MCF 10A (cell line): Measurements from ENCODE around the gene ZNF583. TPM values are rescaled to one million over a fixed set of nuclear protein-coding genes. Genes with fewer than 3 reads are reported as not detected.
A peak's percentile ranks its signal among the peaks of the same experiment; 100 is the strongest.

Source experiments
- Bru-seq: library from RNA; stranded (reverse); fragments of 400-500 nt; gene quantifications from one replicate; lab custom pipeline; 2021; lab: Mats Ljungman, UMichigan
- BruChase-seq, 2 experiments: library from RNA; stranded (reverse); fragments of 400-500 nt; gene quantifications; one replicate each; lab custom pipeline; 2021; lab: Mats Ljungman, UMichigan
- BruUV-seq: library from RNA; stranded (reverse); fragments of 400-500 nt; replicated peaks from 2 replicates; lab custom pipeline; 2021; lab: Mats Ljungman, UMichigan
- CTCF ChIA-PET: fragments of 300-600 bp; sonication (Branson Sonifier 250); formaldehyde crosslinking; extraction: SDS; loops from one replicate; lab custom pipeline; 2021; ENCODE audit warnings: antibody characterized with exemption, inconsistent platforms; lab: Yijun Ruan, JAX
- POLR2A ChIA-PET: fragments of 300-600, 350-650 bp; sonication (Branson Sonifier 250); formaldehyde crosslinking; extraction: SDS; loops from one replicate; lab custom pipeline; 2020; ENCODE audit warnings: antibody characterized with exemption, inconsistent platforms; lab: Yijun Ruan, JAX
- DNase-seq: peaks from one replicate; pipeline ENCODE4 v3.0.0-alpha.2; 2018; ENCODE audit not compliant: unreplicated experiment
- H3K27ac Mint-ChIP-seq: one replicate; pipeline ENCODE4 v1.8.0; 2022; ENCODE audit warnings: mild to moderate bottlenecking, low read depth, mixed read lengths; ENCODE audit not compliant: unreplicated experiment
- H3K27me3 Mint-ChIP-seq: one replicate; pipeline ENCODE4 v1.8.0; 2022; ENCODE audit warnings: mixed read lengths; ENCODE audit not compliant: insufficient read depth, unreplicated experiment
- H3K36me3 Mint-ChIP-seq: one replicate; pipeline ENCODE4 v1.8.0; 2022; ENCODE audit warnings: mild to moderate bottlenecking, moderate library complexity, mixed read lengths; ENCODE audit not compliant: insufficient read depth, unreplicated experiment
- H3K4me1 Mint-ChIP-seq: one replicate; pipeline ENCODE4 v1.8.0; 2022; ENCODE audit warnings: mixed read lengths; ENCODE audit not compliant: insufficient read depth, unreplicated experiment
- H3K4me3 Mint-ChIP-seq: one replicate; pipeline ENCODE4 v1.8.0; 2022; ENCODE audit warnings: mild to moderate bottlenecking, moderate library complexity, mixed read lengths; ENCODE audit not compliant: unreplicated experiment
- H3K9me3 Mint-ChIP-seq: one replicate; pipeline ENCODE4 v1.8.0; 2022; ENCODE audit warnings: mixed read lengths; ENCODE audit not compliant: unreplicated experiment
- intact Hi-C: fragments of 100-400 bp; cut with micrococcal nuclease; formaldehyde crosslinking; loops from 2 replicates; pipeline ENCODE4 v1.14.1; 2022
- long read RNA-seq: library from polyadenylated mRNA; stranded (forward); transcript quantifications from one replicate; pipeline ENCODE4 v2.0.0, GENCODE V29; 2022
- total RNA-seq: library from RNA; stranded (reverse); gene quantifications from 2 replicates; pipeline ENCODE4 v1.2.3, GENCODE V29; 2022
- TF ChIP-seq, protein P1 (sequence below): fragments of 200-600 bp; IDR thresholded peaks from one replicate; pipeline ENCODE4 v1.8.0; 2022; ENCODE audit warnings: antibody characterized with exemption, mild to moderate bottlenecking; ENCODE audit not compliant: unreplicated experiment

Gene ZNF583
- total RNA-seq: 1.8 and 2.8 TPM in 2 replicates
- percentile 52 among the genes with signal in this experiment for Bru-seq, nascent RNA
- BruChase-seq, experiment 1, labeled RNA remaining after a 6-hour chase: percentile 35 among the genes with signal in this experiment
- percentile 46 among the genes with signal in this experiment for BruChase-seq, experiment 2, labeled RNA remaining after a 2-hour chase
- long read RNA-seq, full-length matches to known transcripts: 4 of 6 reads
- long read RNA-seq, partial matches to known transcripts: 1 of 6 reads
- long read RNA-seq, other reads (novel, unspliced or antisense): 1 of 6 reads

DNA sequence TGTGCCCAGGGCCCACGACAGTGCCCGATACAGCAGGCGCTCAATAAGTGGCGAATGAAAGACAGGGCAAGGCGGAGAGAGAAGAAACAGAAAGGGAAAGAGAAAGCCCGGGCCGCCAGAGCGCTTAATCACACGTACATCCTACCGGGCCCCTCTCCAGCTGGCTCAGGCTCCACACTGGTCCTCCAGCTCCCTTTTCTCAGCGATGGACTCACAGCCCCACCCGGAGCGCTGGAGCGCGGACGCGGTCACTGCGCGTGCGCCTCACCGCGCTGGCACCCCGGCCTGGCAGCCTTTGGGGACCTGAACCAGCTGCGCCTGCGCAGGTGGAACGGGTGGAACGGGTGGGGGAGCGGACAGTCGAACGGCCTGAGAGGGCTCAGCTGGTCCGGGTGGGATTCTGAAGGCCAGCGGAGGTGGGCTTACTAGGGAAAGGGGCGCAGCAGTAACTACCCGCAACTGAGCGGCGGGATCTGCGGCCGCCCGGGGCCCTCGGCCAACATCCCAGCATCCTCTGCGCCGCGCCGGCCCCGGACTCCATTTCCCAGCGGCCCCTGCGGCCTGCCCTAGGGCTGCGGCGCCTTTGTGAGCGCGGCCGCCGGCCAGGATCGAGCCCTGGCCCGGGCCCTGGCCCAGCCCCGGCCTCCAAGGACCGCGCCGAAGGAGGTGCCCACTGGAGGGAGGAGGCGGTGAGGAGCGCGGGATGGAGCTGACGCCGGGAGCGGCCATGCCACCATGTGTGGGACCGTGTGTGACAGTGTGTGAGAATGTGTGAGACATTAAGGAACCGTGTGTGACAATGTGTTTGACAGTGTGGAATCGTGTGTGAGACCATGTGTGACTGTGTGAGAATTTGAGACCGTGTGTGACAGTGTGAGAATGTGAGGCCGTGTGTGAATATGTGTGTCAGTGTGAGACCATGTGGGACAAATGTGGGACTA lies at the start of gene ZNF583:
Gene ZNF583 (plus strand): TSS at position 569 of the 941 bp plus-strand sequence. CDS start 2,783 bp downstream, outside the sequence.
- POLR2A ChIA-PET: interaction anchor here (0.6 kb wide), 1 partner anchor 90 kb away, joined by 4 read pairs; no protein-coding TSS in a partner anchor

DNA sequence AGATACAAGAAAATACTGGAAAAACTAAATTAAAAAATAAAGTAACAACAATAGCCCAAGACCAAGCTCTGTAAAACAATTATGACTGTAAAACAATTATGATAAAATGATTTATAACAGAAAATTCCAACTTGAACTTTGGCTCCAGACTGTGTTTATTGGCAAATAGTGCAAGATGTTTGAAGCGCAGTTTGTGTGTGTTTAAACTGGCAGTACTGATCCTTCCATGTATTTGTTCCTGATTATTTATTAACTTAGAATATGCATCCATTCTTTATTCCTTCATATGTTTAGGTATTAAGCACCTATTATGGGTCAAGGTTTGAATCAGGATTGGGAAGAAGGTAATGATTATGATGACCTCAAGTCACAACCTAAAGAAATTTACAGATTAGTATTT lies 48.6 kb upstream of the ZNF583 start:
- DNase-seq: no peak
- Mint-ChIP-seq H3K36me3 (no peaks in the 10 kb centered on the region), H3K27me3 (no peaks in the 10 kb centered on the region), H3K4me3 (no peak overlapping the region), H3K27ac (no peak overlapping the region), H3K9me3 (peaks cover 39% of the 10 kb centered on the region), H3K4me1 (no peaks in the 10 kb centered on the region)
- intact Hi-C loops: no loop called here
- POLR2A ChIA-PET: no interaction called here
- TF ChIP-seq, protein P1, sequence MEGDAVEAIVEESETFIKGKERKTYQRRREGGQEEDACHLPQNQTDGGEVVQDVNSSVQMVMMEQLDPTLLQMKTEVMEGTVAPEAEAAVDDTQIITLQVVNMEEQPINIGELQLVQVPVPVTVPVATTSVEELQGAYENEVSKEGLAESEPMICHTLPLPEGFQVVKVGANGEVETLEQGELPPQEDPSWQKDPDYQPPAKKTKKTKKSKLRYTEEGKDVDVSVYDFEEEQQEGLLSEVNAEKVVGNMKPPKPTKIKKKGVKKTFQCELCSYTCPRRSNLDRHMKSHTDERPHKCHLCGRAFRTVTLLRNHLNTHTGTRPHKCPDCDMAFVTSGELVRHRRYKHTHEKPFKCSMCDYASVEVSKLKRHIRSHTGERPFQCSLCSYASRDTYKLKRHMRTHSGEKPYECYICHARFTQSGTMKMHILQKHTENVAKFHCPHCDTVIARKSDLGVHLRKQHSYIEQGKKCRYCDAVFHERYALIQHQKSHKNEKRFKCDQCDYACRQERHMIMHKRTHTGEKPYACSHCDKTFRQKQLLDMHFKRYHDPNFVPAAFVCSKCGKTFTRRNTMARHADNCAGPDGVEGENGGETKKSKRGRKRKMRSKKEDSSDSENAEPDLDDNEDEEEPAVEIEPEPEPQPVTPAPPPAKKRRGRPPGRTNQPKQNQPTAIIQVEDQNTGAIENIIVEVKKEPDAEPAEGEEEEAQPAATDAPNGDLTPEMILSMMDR: no peak
- CTCF ChIA-PET: interaction anchor here (0.7 to 1.0 kb wide), 3 partner anchors 43 to 279 kb away, joined by 3 read pairs; no protein-coding TSS in a partner anchor
- no TSS peak for BruUV-seq

More for the DNA sequence above, at the start of gene ZNF583:
- no TSS peak for BruUV-seq
- TF ChIP-seq, protein P1: no peak
- Mint-ChIP-seq H3K4me1 (peaks cover 10% of the 10 kb centered on the region), H3K4me3 (peak within 1 kb of the TSS; percentile 72), H3K36me3 (peaks cover 6% of the 10 kb centered on the region), H3K27ac (peak within 1 kb of the TSS; percentile 40), H3K27me3 (no peaks in the 10 kb centered on the region), H3K9me3 (peaks cover 52% of the 10 kb centered on the region)
- CTCF ChIA-PET: no interaction called here
- intact Hi-C loops: no loop called here
- peak; percentile 87 for DNase-seq

- no TSS peak for BruUV-seq
- DNase-seq: no peak
- H3K4me3 Mint-ChIP-seq: no peak overlapping the region
- POLR2A ChIA-PET: no interaction called here
- H3K4me1 Mint-ChIP-seq: no peaks in the 10 kb centered on the region
- CTCF ChIA-PET: interaction anchor here (1.0 kb wide), 1 partner anchor 24 kb away, joined by 3 read pairs; no protein-coding TSS in a partner anchor
- no peaks in the 10 kb centered on the region for H3K27me3 Mint-ChIP-seq
- intact Hi-C loops: no loop called here
- H3K9me3 Mint-ChIP-seq: peaks cover 46% of the 10 kb centered on the region
- no peaks in the 10 kb centered on the region for H3K36me3 Mint-ChIP-seq
- TF ChIP-seq, protein P1: no peak
- H3K27ac Mint-ChIP-seq: no peak overlapping the region
Observed at GRCh38 chr19:56356944-56357343, 47.2 kb upstream of the ZNF583 start.
